ENCODE measurements around the gene NOTUM. TPM values are rescaled to one million over a fixed set of nuclear protein-coding genes. Genes with fewer than 3 reads are reported as not detected.

NOTUM gene
- total and polyA plus RNA-seq, 9 of the 15 experiments (the other 6 are each of a cell fraction or from before 2014, with no cell fraction given) = 0.03 to 14.0 (median 4.1) TPM

- ATAC-seq (no peak), FAIRE-seq (no peak), DNase-seq (ENCODE audit: extremely low read depth in 1 of 4, low spot score in 3 of 4) (no peak)
- Histone ChIP-seq H3K36me3 (ENCODE audit: control insufficient read depth, insufficient read depth, low read length) (peaks cover 10% of the 10 kb centered on the region; the same call in 1 of the 3 replicates), H3K4me1 (replicated peaks in 1 of 2; ENCODE audit: control insufficient read depth in 2 of 2, insufficient read depth in 2 of 2, low read length in 2 of 2) (peaks cover 0 to 72% of the 10 kb centered on the region in 2 experiments; a peak in 2 of 5 replicates), H2AFZ (ENCODE audit: low read depth, low read length) (no peak overlapping the region), H4K20me1 (replicated peaks; ENCODE audit: control insufficient read depth, insufficient read depth, low read length) (no peaks in the 10 kb centered on the region), H3K4me2 (ENCODE audit: insufficient read depth, low read length) (no peak overlapping the region), H3K9ac (ENCODE audit: insufficient read depth in 1 of 2, low read depth in 2 of 2, low read length in 2 of 2) (peak overlapping the region in 1 of 2 experiments; percentile 56; a peak in 1 of 4 replicates), H3K9me1 (ENCODE audit: control insufficient read depth, insufficient read depth, low read length) (peaks cover 3% of the 10 kb centered on the region), H3K4me3 (no peak overlapping the region), H3K27me3 (ENCODE audit: control insufficient read depth in 2 of 2, insufficient read depth in 2 of 2, low read length in 2 of 2) (no peaks in the 10 kb centered on the region), H3K9me3 (replicated peaks; ENCODE audit: control insufficient read depth, insufficient read depth, low read depth, low read length) (no peaks in the 10 kb centered on the region), H3K27ac (ENCODE audit: extremely low read depth, low read depth, low read length) (no peak overlapping the region), H3K79me2 (ENCODE audit: control insufficient read depth, insufficient read depth, low read length) (no peaks in the 10 kb centered on the region)
- intact Hi-C loops (cut with micrococcal nuclease) (no loop called here), in situ Hi-C loops (cut with MboI) (no loop called here)
- WGBS (ENCODE audit: insufficient coverage, low coverage, missing lambda C conversion rate) = 93% methylated on average over 25 of the region's 29 CpGs
- CTCF ChIA-PET (ENCODE audit: low intra/inter-chr PET ratio) = no interaction called here
- POLR2A ChIA-PET = no interaction called here
- TF ChIP-seq ZNF696 (CRISPR knock-in tag; conservative IDR thresholded peaks at IDR 0.05) (no peak), RBFOX2 (IDR thresholded peaks at IDR 0.05; ENCODE audit: low read depth, low read length) (peak; percentile 15; the same call in 1 of the 2 replicates)
- BruUV-seq (replicated peaks) = no TSS peak
Observed at GRCh38 chr17:81995463-81996231, 34.7 kb upstream of the NOTUM start.

- peaks cover 0 to 64% of the 10 kb centered on the region in 2 experiments; a peak in 2 of 5 replicates for H3K4me1 ChIP-seq (replicated peaks in 1 of 2; ENCODE audit: control insufficient read depth in 2 of 2, insufficient read depth in 2 of 2, low read length in 2 of 2)
- peak overlapping the region in 1 of 2 experiments; percentile 56; a peak in 1 of 4 replicates for H3K9ac ChIP-seq (ENCODE audit: insufficient read depth in 1 of 2, low read depth in 2 of 2, low read length in 2 of 2)
Observed at GRCh38 chr17:81994593-81995462, 33.8 kb upstream of the NOTUM start.

More at GRCh38 chr17:81994593-81995462, 33.8 kb upstream of the NOTUM start:
- Histone ChIP-seq H3K9me3 (replicated peaks; ENCODE audit: control insufficient read depth, insufficient read depth, low read depth, low read length) (no peaks in the 10 kb centered on the region), H3K79me2 (ENCODE audit: control insufficient read depth, insufficient read depth, low read length) (no peaks in the 10 kb centered on the region), H4K20me1 (replicated peaks; ENCODE audit: control insufficient read depth, insufficient read depth, low read length) (no peaks in the 10 kb centered on the region), H3K9me1 (ENCODE audit: control insufficient read depth, insufficient read depth, low read length) (peaks cover 3% of the 10 kb centered on the region), H3K4me3 (no peak overlapping the region), H2AFZ (ENCODE audit: low read depth, low read length) (no peak overlapping the region), H3K36me3 (ENCODE audit: control insufficient read depth, insufficient read depth, low read length) (peaks cover 10% of the 10 kb centered on the region; the same call in 1 of the 3 replicates), H3K4me2 (ENCODE audit: insufficient read depth, low read length) (no peak overlapping the region), H3K27ac (ENCODE audit: extremely low read depth, low read depth, low read length) (no peak overlapping the region), H3K27me3 (ENCODE audit: control insufficient read depth in 2 of 2, insufficient read depth in 2 of 2, low read length in 2 of 2) (no peaks in the 10 kb centered on the region)
- no peak for FAIRE-seq
- ChIA-PET CTCF (ENCODE audit: low intra/inter-chr PET ratio) (no interaction called here), POLR2A (no interaction called here)
- BruUV-seq (replicated peaks) = no TSS peak
- TF ChIP-seq SAFB (IDR thresholded peaks at IDR 0.05; ENCODE audit: borderline replicate concordance, low read depth, low read length) = no peak
- no peak for TF ChIP-seq EP400 (IDR thresholded peaks at IDR 0.05)
- no peak for TF ChIP-seq NRF1 (conservative IDR thresholded peaks at IDR 0.05 in 1 of 2, IDR thresholded peaks at IDR 0.05 in 1 of 2)
- no peak for TF ChIP-seq HOMEZ (CRISPR knock-in tag; IDR thresholded peaks at IDR 0.05)
- no peak for TF ChIP-seq SMAD3 (CRISPR knock-in tag; conservative IDR thresholded peaks at IDR 0.05)
- intact Hi-C loops (cut with micrococcal nuclease) (no loop called here), in situ Hi-C loops (cut with MboI) (no loop called here)
- DNase-seq (ENCODE audit: extremely low read depth in 1 of 4, low spot score in 3 of 4) = no peak
- WGBS (ENCODE audit: insufficient coverage, low coverage, missing lambda C conversion rate) = 88% methylated on average over 28 of the region's 39 CpGs
- ATAC-seq = no peak
